Activated CD4-positive, alpha-beta T cell treated with anti-CD3 and anti-CD28 coated beads for 36 hours (primary cell): ENCODE results near the gene JAZF1. TPM values are rescaled to one million over a fixed set of nuclear protein-coding genes. Genes with fewer than 3 reads are reported as not detected.
A peak's percentile ranks its signal among the peaks of the same experiment; 100 is the strongest.

Source experiments
- ATAC-seq: fragments of 200-7000 bp; cut with Tn5 transposase; one replicate; pipeline ENCODE4 v1.10.0; 2021; ENCODE audit warnings: mild to moderate bottlenecking, moderate library complexity
- CTCF ChIA-PET: fragments of 350-600 bp; sonication (Branson Sonifier 250); formaldehyde crosslinking; loops from one replicate; lab custom pipeline; 2021; ENCODE audit warnings: antibody characterized with exemption; lab: Charles Lee
- POLR2A ChIA-PET: fragments of 350-600 bp; sonication (Branson Sonifier 250); formaldehyde crosslinking; loops from one replicate; lab custom pipeline; 2021; ENCODE audit warnings: antibody characterized with exemption, inconsistent platforms; lab: Charles Lee
- DNase-seq: peaks from one replicate; pipeline ENCODE4 v3.0.0-alpha.2; 2020
- H3K27ac Mint-ChIP-seq: one replicate; pipeline ENCODE4 v1.8.0; 2021; ENCODE audit warnings: mixed read lengths
- H3K27me3 Mint-ChIP-seq: one replicate; pipeline ENCODE4 v1.8.0; 2021; ENCODE audit warnings: mixed read lengths
- H3K36me3 Mint-ChIP-seq: one replicate; pipeline ENCODE4 v1.8.0; 2021; ENCODE audit warnings: low read depth, mixed read lengths
- H3K4me1 Mint-ChIP-seq: one replicate; pipeline ENCODE4 v1.8.0; 2021; ENCODE audit warnings: mixed read lengths
- H3K4me3 Mint-ChIP-seq: one replicate; pipeline ENCODE4 v1.8.0; 2021; ENCODE audit warnings: mild to moderate bottlenecking, moderate library complexity, mixed read lengths
- H3K9me3 Mint-ChIP-seq: one replicate; pipeline ENCODE4 v1.8.0; 2021; ENCODE audit warnings: low read depth, mixed read lengths
- intact Hi-C, 2 experiments: fragments of 100-400 bp; cut with DNase I in 1 of 2; cut with micrococcal nuclease in 1 of 2; formaldehyde crosslinking; loops; one replicate each; pipeline versions ENCODE4 v1.14.2 to v1.15.1; 2022 to 2024; cut with DNase I, micrococcal nuclease
- total RNA-seq, 2 experiments: library from RNA; stranded (reverse); gene quantifications; one replicate each; pipeline ENCODE4 v1.2.3, GENCODE V29; 2021

JAZF1 gene
- total RNA-seq, 2 experiments from 2014 or later, result 5.2 to 6.9 TPM

- Mint-ChIP-seq H3K4me3 (no peak overlapping the region), H3K9me3 (no peaks in the 10 kb centered on the region), H3K27me3 (peaks cover 2% of the 10 kb centered on the region), H3K27ac (no peak overlapping the region), H3K4me1 (peaks cover 48% of the 10 kb centered on the region), H3K36me3 (no peaks in the 10 kb centered on the region)
- POLR2A ChIA-PET, result no interaction called here
- DNase-seq, result no peak
- CTCF ChIA-PET, result interaction anchor here (1.1 kb wide), 1 partner anchor 19 kb away, joined by 3 read pairs; no protein-coding TSS in a partner anchor
- no peak for ATAC-seq
- intact Hi-C loops, result no loop called here
Observed at GRCh38 chr7:28176174-28176573, 4.4 kb downstream of the JAZF1 start.

- H3K27ac Mint-ChIP-seq, result peak overlapping the region; percentile 79
- no peaks in the 10 kb centered on the region for H3K27me3 Mint-ChIP-seq
- CTCF ChIA-PET, result interaction anchor here (1.1 kb wide), 1 partner anchor 17 kb away, joined by 3 read pairs; no protein-coding TSS in a partner anchor
- no peaks in the 10 kb centered on the region for H3K36me3 Mint-ChIP-seq
- H3K4me1 Mint-ChIP-seq, result peaks cover 44% of the 10 kb centered on the region
- intact Hi-C loops, result loop anchor here (1.0 kb wide), 1 partner anchor 20 kb away; no protein-coding TSS in a partner anchor
- no peaks in the 10 kb centered on the region for H3K9me3 Mint-ChIP-seq
- H3K4me3 Mint-ChIP-seq, result no peak overlapping the region
- DNase-seq (no peak), ATAC-seq (no peak)
- POLR2A ChIA-PET, result interaction anchor here (0.7 to 1.2 kb wide), 2 partner anchors 23 to 64 kb away, joined by 3 to 4 read pairs; no protein-coding TSS in a partner anchor
Observed at GRCh38 chr7:28174901-28175661, 5.5 kb downstream of the JAZF1 start.

- Mint-ChIP-seq H3K27ac (peak overlapping the region; percentile 79), H3K4me1 (peaks cover 44% of the 10 kb centered on the region), H3K36me3 (no peaks in the 10 kb centered on the region), H3K4me3 (no peak overlapping the region), H3K9me3 (no peaks in the 10 kb centered on the region), H3K27me3 (no peaks in the 10 kb centered on the region)
- intact Hi-C loops, result loop anchor here (1.0 kb wide), 1 partner anchor 19 kb away; no protein-coding TSS in a partner anchor
- ChIA-PET CTCF (no interaction called here), POLR2A (interaction anchor here (1.2 kb wide), 1 partner anchor 23 kb away, joined by 4 read pairs; no protein-coding TSS in a partner anchor)
- peak; percentile 77 for ATAC-seq
- DNase-seq, result peak; percentile 46
Observed at GRCh38 chr7:28174442-28174841, 6.2 kb downstream of the JAZF1 start.

DNA sequence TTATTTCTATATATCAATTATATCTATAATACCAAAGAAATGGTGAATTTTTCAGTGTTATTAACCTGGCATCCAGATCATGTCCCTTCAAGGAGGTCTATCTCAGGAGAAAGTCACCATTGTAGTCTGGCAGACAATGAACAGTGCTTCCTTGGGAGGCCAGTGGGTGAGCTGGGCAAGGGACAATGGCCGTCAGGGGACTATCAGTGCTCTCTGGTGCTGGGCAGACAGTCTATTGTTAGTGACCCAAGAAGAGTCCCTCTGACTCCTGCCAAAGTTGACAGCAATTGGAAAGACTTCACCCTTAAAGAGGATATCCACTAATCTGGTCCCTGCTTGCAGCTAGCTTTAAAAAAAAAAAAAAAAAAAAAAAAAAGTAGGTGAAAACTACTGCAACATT is 7.1 kb downstream of the JAZF1 start:
- POLR2A ChIA-PET, result no interaction called here
- no peak overlapping the region for H3K27ac Mint-ChIP-seq
- CTCF ChIA-PET, result no interaction called here
- H3K4me1 Mint-ChIP-seq, result peaks cover 47% of the 10 kb centered on the region
- ATAC-seq (no peak), DNase-seq (no peak)
- H3K9me3 Mint-ChIP-seq, result no peaks in the 10 kb centered on the region
- intact Hi-C loops, result no loop called here
- H3K27me3 Mint-ChIP-seq, result no peaks in the 10 kb centered on the region
- H3K36me3 Mint-ChIP-seq, result peaks cover 6% of the 10 kb centered on the region
- H3K4me3 Mint-ChIP-seq, result no peak overlapping the region

DNA sequence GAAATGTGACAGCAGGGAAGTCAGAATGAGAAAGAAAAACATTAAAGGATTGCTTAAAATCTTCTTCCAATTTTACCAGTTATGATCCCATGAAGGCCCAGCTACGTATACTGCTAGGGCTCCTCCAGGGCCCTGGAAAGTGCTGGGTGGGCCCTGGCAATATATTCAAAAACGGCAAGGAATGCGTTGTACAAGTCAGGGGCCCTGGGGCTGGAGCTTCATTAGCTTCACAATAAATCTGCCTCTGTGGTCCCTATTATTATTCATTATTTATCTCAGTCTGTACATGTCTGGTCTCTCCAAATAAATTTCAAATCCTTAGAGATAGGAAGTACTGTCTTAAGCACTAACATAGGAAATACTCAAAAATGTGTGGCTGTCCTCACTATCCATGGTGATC is 7.6 kb downstream of the JAZF1 start:
- no peak for DNase-seq
- POLR2A ChIA-PET, result no interaction called here
- peaks cover 9% of the 10 kb centered on the region for H3K36me3 Mint-ChIP-seq
- ATAC-seq, result no peak
- no peaks in the 10 kb centered on the region for H3K27me3 Mint-ChIP-seq
- H3K4me1 Mint-ChIP-seq, result peaks cover 48% of the 10 kb centered on the region
- CTCF ChIA-PET, result no interaction called here
- no peak overlapping the region for H3K4me3 Mint-ChIP-seq
- H3K27ac Mint-ChIP-seq, result no peak overlapping the region
- no peaks in the 10 kb centered on the region for H3K9me3 Mint-ChIP-seq
- intact Hi-C loops, result no loop called here

DNA sequence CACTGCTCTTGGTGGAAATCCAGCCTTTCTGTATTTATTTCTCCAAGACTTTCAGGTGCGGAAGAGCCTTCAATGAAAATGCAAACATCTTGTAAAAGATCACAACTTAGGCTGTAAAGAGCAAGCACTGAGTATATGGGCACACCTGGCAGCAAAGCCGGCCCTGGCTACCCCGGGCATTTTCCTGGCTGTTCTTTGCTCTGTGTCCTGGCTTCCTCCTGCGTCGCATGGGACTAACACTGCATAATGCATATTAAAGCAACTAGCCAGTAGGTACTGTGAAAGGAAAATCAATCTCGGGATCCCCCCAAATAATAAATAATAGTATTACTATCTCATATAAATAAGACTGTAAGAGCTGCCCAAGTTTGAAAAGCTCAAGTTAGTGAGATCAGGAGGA is 9.9 kb downstream of the JAZF1 start:
- ChIA-PET POLR2A (no interaction called here), CTCF (interaction anchor here (1.0 kb wide), 1 partner anchor 13 kb away, joined by 3 read pairs; no protein-coding TSS in a partner anchor)
- ATAC-seq (no peak), DNase-seq (no peak)
- Mint-ChIP-seq H3K9me3 (no peaks in the 10 kb centered on the region), H3K4me3 (no peak overlapping the region), H3K4me1 (peaks cover 45% of the 10 kb centered on the region), H3K27ac (no peak overlapping the region), H3K27me3 (no peaks in the 10 kb centered on the region), H3K36me3 (peaks cover 9% of the 10 kb centered on the region)
- intact Hi-C loops, result no loop called here

GRCh38 chr7:28169230-28169629 is 11.4 kb downstream of the JAZF1 start:
- no peaks in the 10 kb centered on the region for H3K9me3 Mint-ChIP-seq
- H3K27ac Mint-ChIP-seq, result peak overlapping the region; percentile 1
- ATAC-seq (no peak), DNase-seq (no peak)
- intact Hi-C loops, result no loop called here
- no peaks in the 10 kb centered on the region for H3K27me3 Mint-ChIP-seq
- CTCF ChIA-PET, result no interaction called here
- POLR2A ChIA-PET, result no interaction called here
- H3K4me1 Mint-ChIP-seq, result peaks cover 32% of the 10 kb centered on the region
- H3K4me3 Mint-ChIP-seq, result no peak overlapping the region
- H3K36me3 Mint-ChIP-seq, result peaks cover 11% of the 10 kb centered on the region

DNA sequence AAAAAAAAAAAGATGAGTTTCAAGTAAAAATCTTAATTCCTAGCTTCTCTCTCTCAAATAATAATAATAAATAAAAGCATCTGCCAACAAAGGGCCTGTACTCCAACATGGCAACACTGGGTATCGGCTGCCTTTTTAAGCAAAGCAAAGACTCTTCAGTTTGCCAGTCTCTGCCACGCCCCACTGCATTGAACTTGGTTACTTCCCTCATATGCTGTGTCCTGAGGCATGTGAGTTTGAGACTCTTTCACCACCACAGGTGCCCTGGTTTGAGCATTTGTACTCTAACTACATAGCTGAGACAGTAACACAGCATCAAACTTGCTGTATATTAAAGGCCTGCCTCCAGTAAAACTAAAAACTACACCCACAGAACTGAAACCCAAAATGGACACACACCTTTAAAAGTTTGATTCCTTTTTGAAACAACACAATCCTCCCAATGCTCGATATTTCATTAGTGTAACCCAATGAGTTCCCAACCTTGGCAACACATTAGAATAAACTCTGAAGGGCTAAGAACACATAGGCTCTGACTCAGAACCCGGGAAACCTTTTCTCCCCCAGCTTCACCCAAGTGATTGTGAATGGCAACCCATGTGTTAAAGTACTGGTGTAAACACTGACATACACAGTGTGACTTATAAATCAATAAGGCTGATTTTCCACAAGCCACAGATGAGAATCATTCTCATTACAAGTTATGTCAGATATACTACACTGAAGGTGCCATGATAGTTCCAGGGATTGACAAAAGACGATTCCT is 12.0 kb downstream of the JAZF1 start:
- ChIA-PET POLR2A (no interaction called here), CTCF (no interaction called here)
- H3K36me3 Mint-ChIP-seq, result peaks cover 15% of the 10 kb centered on the region
- no peaks in the 10 kb centered on the region for H3K27me3 Mint-ChIP-seq
- peak overlapping the region; percentile 8 for H3K27ac Mint-ChIP-seq
- no peaks in the 10 kb centered on the region for H3K9me3 Mint-ChIP-seq
- DNase-seq (no peak), ATAC-seq (peak; percentile 79)
- H3K4me3 Mint-ChIP-seq, result no peak overlapping the region
- H3K4me1 Mint-ChIP-seq, result peaks cover 28% of the 10 kb centered on the region
- intact Hi-C loops, result no loop called here

- POLR2A ChIA-PET, result no interaction called here
- ATAC-seq, result no peak
- intact Hi-C loops, result no loop called here
- Mint-ChIP-seq H3K27me3 (no peaks in the 10 kb centered on the region), H3K27ac (no peak overlapping the region), H3K4me3 (no peak overlapping the region), H3K36me3 (peaks cover 15% of the 10 kb centered on the region), H3K4me1 (peaks cover 26% of the 10 kb centered on the region), H3K9me3 (no peaks in the 10 kb centered on the region)
- CTCF ChIA-PET, result interaction anchor here (0.9 to 1.6 kb wide), 2 partner anchors 10 to 15 kb away, joined by 3 to 5 read pairs; no protein-coding TSS in a partner anchor
- DNase-seq, result no peak
Observed at GRCh38 chr7:28166982-28167715, 13.4 kb downstream of the JAZF1 start.

DNA sequence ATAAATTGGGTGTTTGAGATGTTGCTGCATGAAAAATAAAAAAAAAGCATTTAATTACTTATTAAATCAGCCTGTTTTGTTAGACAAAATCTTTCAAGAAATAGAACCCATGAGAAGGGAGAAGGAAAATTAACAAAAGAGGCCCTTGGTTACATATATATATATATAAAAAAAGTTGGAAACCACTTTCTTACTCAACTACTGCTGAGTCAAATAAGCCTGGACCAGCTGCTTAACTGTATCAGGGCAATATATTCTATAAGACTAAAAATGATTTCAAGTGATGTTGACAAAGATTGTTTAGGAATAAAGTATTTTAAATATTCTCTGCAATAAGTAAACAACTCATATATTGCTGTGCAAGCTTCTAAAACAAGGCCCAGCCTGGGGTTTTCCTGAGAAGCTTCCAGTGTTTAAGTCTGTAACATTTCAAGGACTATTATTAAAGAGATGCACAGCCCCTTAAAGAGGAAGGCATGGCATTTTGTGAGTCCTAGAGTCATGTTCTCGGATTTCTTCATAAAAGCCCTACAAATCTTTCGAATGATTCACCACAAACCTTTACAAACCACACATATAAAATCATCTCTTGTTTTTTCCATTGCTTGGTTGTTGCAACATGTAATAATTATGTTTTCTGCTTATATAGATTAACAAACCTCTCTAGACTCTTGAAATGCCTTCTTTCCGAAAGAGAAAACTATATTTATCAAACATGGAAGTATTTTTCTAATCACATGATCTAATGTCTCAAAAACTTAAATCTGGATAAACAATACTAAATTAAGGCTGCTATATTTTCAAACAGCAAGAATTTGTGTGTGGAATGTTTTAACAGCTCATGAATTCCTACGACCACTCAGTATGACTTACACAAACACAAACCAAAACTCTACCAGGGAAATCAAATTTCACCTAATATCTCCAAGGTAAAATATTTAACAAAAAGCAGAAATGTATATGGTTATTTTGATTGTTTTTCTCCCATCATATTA is 14.3 kb downstream of the JAZF1 start:
- Mint-ChIP-seq H3K36me3 (peaks cover 15% of the 10 kb centered on the region), H3K27me3 (no peaks in the 10 kb centered on the region), H3K27ac (no peak overlapping the region), H3K9me3 (no peaks in the 10 kb centered on the region), H3K4me3 (no peak overlapping the region), H3K4me1 (peaks cover 23% of the 10 kb centered on the region)
- ATAC-seq, result no peak
- intact Hi-C loops, result no loop called here
- ChIA-PET POLR2A (no interaction called here), CTCF (interaction anchor here (1.3 to 1.6 kb wide), 3 partner anchors 9 to 70 kb away, joined by 3 to 5 read pairs (median 3); no protein-coding TSS in a partner anchor)
- DNase-seq, result no peak
